Measurements from ENCODE around the gene FSD2. TPM values are rescaled to one million over a fixed set of nuclear protein-coding genes. Genes with fewer than 3 reads are reported as not detected.

The FSD2 gene
- total and polyA plus RNA-seq, 4 donors, result under 0.01 TPM; not detected in 3

DNA sequence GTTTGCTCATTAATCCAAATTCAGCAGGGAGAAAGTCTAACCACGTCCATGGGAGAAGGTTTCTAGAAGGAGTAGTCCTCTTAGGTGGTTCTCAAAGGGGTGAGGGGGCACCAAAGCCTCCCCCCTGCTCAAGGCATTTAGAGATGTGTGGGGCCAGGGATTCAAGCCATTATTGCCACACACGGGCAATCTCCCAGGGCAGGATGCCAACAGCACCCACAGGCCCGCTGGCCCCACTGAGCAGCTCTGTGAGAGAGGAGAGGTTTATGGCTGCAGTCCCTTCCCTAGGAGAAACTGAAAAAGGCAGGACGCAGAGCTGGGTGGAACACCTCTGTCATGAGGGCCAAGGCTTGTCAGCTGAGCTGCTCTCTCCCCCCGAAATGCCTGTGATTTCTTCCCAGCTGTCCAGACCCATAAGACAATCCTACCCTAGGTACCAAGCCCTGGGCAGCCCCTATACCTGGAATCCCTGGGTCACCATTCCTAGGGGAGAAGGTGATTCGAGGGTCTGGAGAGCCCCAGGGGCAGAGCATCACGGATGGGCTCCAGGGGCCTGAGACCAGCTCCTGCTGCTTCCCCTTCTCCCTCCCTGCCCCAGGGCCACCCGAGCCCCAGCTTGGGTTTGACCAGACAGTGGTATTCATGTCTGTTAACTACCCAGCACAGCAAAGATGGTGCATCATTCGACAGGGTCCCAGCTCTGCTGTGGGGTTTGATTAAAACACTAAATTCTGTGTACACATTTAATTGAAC lies 42.5 kb upstream of the FSD2 start:
- WGBS, 2 donors, result 73 to 74% methylated on average over 9 of the region's 9 CpGs
- no peak overlapping the region for H3K4me3 ChIP-seq (ENCODE audit: low read length in 2 of 2)

GRCh38 chr15:82847703-82848102 lies 41.8 kb upstream of the FSD2 start:
- intact Hi-C loops (cut with DNase I), result no loop called here
- no peak for ATAC-seq (ENCODE audit: low FRiP score)

More for the DNA sequence above, 42.5 kb upstream of the FSD2 start:
- DNase-seq (no peak), ATAC-seq (ENCODE audit: low FRiP score) (no peak)
- intact Hi-C loops (cut with DNase I), result no loop called here
- H3K9me3 ChIP-seq (ENCODE audit: control insufficient read depth, low read length), result no peaks in the 10 kb centered on the region
- no peak overlapping the region for H3K27ac ChIP-seq (ENCODE audit: low read depth in 1 of 2, low read length in 2 of 2)
- H3K36me3 ChIP-seq (ENCODE audit: control insufficient read depth in 1 of 2, insufficient read depth in 2 of 2, low read length in 1 of 2), result no peaks in the 10 kb centered on the region
- H3K27me3 ChIP-seq (ENCODE audit: control insufficient read depth in 1 of 2, insufficient read depth in 2 of 2, low read length in 1 of 2), result no peaks in the 10 kb centered on the region
- no peaks in the 10 kb centered on the region for H3K4me1 ChIP-seq (ENCODE audit: control insufficient read depth in 1 of 2, insufficient read depth in 2 of 2, low read length in 2 of 2)

DNA sequence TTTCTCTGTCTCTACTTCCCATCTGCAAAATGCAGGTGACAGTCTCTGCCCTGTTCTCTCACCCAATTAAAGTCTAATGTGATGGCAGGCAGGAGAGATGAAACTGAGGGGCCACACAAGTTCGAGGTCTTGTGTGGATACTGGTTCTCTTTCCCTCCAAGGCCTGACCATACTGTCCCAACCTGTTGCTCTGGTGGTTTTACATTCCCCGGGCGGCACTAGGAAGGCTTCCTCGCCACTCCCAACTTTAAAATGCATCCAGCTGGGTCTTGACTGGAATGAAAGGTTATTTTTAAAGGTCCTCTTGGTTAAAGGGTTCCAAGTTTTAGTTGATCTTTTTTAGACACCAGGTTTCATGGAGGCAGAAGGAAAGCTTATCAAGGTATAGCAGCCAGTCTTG lies 40.8 kb upstream of the FSD2 start:
- DNase-seq (no peak), ATAC-seq (ENCODE audit: low FRiP score) (no peak)
- WGBS, 2 donors, result 82 to 88% methylated on average over 4 of the region's 4 CpGs
- H3K4me1 ChIP-seq (ENCODE audit: control insufficient read depth in 1 of 2, insufficient read depth in 2 of 2, low read length in 2 of 2), result no peaks in the 10 kb centered on the region
- H3K9me3 ChIP-seq (ENCODE audit: control insufficient read depth, low read length), result no peaks in the 10 kb centered on the region
- no peaks in the 10 kb centered on the region for H3K36me3 ChIP-seq (ENCODE audit: control insufficient read depth in 1 of 2, insufficient read depth in 2 of 2, low read length in 1 of 2)
- H3K27ac ChIP-seq (ENCODE audit: low read depth in 1 of 2, low read length in 2 of 2), result no peak overlapping the region
- intact Hi-C loops (cut with DNase I), result no loop called here
- no peaks in the 10 kb centered on the region for H3K27me3 ChIP-seq (ENCODE audit: control insufficient read depth in 1 of 2, insufficient read depth in 2 of 2, low read length in 1 of 2)
- no peak overlapping the region for H3K4me3 ChIP-seq (ENCODE audit: low read length in 2 of 2)

More at GRCh38 chr15:82847703-82848102, 41.8 kb upstream of the FSD2 start:
- DNase-seq, result no peak
- Histone ChIP-seq H3K36me3 (ENCODE audit: control insufficient read depth in 1 of 2, insufficient read depth in 2 of 2, low read length in 1 of 2) (no peaks in the 10 kb centered on the region), H3K4me3 (ENCODE audit: low read length in 2 of 2) (no peak overlapping the region), H3K27ac (ENCODE audit: low read depth in 1 of 2, low read length in 2 of 2) (no peak overlapping the region), H3K27me3 (ENCODE audit: control insufficient read depth in 1 of 2, insufficient read depth in 2 of 2, low read length in 1 of 2) (no peaks in the 10 kb centered on the region), H3K4me1 (ENCODE audit: control insufficient read depth in 1 of 2, insufficient read depth in 2 of 2, low read length in 2 of 2) (no peaks in the 10 kb centered on the region), H3K9me3 (ENCODE audit: control insufficient read depth, low read length) (no peaks in the 10 kb centered on the region)
- WGBS, 2 donors, result 65% methylated on average over 8 of the region's 8 CpGs

DNA sequence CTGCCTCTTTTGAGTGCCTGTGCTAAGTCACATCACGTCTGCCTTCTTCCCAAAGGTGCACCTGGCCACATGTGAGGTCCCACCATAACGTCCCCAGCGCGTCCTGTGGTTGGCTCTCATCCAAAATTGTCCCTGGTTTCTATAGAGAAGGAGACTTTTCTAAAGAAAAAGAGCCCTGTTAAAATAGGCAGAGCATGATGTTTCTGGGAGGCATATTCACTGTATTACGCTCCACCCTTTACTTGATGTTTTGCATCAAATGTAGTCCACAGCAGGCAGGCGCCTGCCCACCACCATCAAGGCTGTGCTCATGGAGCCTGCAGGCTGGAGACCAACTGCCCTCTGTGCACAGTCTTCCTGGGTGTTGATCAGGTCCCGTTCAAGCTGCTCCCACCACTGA lies 39.8 kb upstream of the FSD2 start:
- intact Hi-C loops (cut with DNase I), result no loop called here
- H3K36me3 ChIP-seq (ENCODE audit: control insufficient read depth in 1 of 2, insufficient read depth in 2 of 2, low read length in 1 of 2), result no peaks in the 10 kb centered on the region
- no peak overlapping the region for H3K4me3 ChIP-seq (ENCODE audit: low read length in 2 of 2)
- H3K4me1 ChIP-seq (ENCODE audit: control insufficient read depth in 1 of 2, insufficient read depth in 2 of 2, low read length in 2 of 2), result no peaks in the 10 kb centered on the region
- no peak for ATAC-seq (ENCODE audit: low FRiP score)
- no peak overlapping the region for H3K27ac ChIP-seq (ENCODE audit: low read depth in 1 of 2, low read length in 2 of 2)
- WGBS, 2 donors, result 65 to 76% methylated on average over 7 of the region's 7 CpGs
- H3K27me3 ChIP-seq (ENCODE audit: control insufficient read depth in 1 of 2, insufficient read depth in 2 of 2, low read length in 1 of 2), result no peaks in the 10 kb centered on the region
- DNase-seq, result no peak
- no peaks in the 10 kb centered on the region for H3K9me3 ChIP-seq (ENCODE audit: control insufficient read depth, low read length)

DNA sequence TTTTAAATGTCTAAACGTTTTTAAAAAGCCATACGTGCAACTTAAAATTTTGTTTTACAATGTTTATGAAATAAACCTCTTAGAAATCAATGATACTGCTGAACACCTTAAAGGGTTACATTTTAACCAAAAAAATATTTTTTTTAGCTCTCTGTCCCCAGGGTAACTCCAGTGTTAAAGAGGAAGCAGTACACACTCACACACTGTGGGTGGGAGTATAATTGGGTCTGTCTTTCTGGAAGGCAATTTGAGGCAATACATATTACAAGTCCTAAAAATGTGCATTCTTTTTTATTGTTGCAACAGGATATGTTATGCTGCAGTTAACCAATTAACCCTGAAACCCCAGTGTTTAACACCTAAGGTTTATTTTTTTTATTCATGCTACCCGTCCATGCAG lies 37.7 kb upstream of the FSD2 start:
- Histone ChIP-seq H3K9me3 (ENCODE audit: control insufficient read depth, low read length) (no peaks in the 10 kb centered on the region), H3K4me3 (ENCODE audit: low read length in 2 of 2) (no peak overlapping the region), H3K27ac (ENCODE audit: low read depth in 1 of 2, low read length in 2 of 2) (no peak overlapping the region), H3K36me3 (ENCODE audit: control insufficient read depth in 1 of 2, insufficient read depth in 2 of 2, low read length in 1 of 2) (no peaks in the 10 kb centered on the region), H3K4me1 (ENCODE audit: control insufficient read depth in 1 of 2, insufficient read depth in 2 of 2, low read length in 2 of 2) (no peaks in the 10 kb centered on the region), H3K27me3 (ENCODE audit: control insufficient read depth in 1 of 2, insufficient read depth in 2 of 2, low read length in 1 of 2) (no peaks in the 10 kb centered on the region)
- no peak for ATAC-seq (ENCODE audit: low FRiP score)
- intact Hi-C loops (cut with DNase I), result no loop called here
- no peak for DNase-seq
- WGBS, 2 donors, result 90 to 91% methylated on average over 3 of the region's 3 CpGs

DNA sequence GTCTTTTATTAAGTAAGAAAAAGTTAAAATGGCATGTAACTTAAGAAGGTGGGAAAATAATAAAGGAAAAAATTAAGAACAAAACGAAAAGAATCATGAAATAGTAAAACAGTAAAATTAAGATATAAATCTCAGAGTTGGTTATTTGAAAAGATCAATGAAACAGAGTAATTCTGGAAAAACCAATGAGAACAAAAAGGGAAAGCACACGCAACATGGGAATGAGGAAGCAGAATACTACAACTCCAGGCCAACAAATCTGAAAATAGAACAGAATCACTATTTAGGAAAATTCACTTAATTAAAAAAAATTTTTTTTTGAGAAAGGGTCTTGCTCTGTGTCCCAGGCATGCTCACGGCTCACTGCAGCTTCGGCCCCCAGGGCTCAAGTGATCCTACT lies 34.3 kb upstream of the FSD2 start:
- Histone ChIP-seq H3K36me3 (ENCODE audit: control insufficient read depth in 1 of 2, insufficient read depth in 2 of 2, low read length in 1 of 2) (peaks cover 0 to 3% of the 10 kb centered on the region in 2 donors), H3K27me3 (ENCODE audit: control insufficient read depth in 1 of 2, insufficient read depth in 2 of 2, low read length in 1 of 2) (no peaks in the 10 kb centered on the region), H3K4me3 (ENCODE audit: low read length in 2 of 2) (no peak overlapping the region), H3K9me3 (ENCODE audit: control insufficient read depth, low read length) (peaks cover 1% of the 10 kb centered on the region), H3K4me1 (ENCODE audit: control insufficient read depth in 1 of 2, insufficient read depth in 2 of 2, low read length in 2 of 2) (no peaks in the 10 kb centered on the region), H3K27ac (ENCODE audit: low read depth in 1 of 2, low read length in 2 of 2) (no peak overlapping the region)
- WGBS, 2 donors, result 97% methylated on average over 4 of the region's 4 CpGs
- intact Hi-C loops (cut with DNase I), result no loop called here
- no peak for DNase-seq
- ATAC-seq (ENCODE audit: low FRiP score), result no peak

- ATAC-seq (ENCODE audit: low FRiP score), result no peak
- peaks cover 0 to 3% of the 10 kb centered on the region in 2 donors for H3K36me3 ChIP-seq (ENCODE audit: control insufficient read depth in 1 of 2, insufficient read depth in 2 of 2, low read length in 1 of 2)
Observed at GRCh38 chr15:82839136-82839535, 33.3 kb upstream of the FSD2 start.

GRCh38 chr15:82838096-82838735 lies 32.3 kb upstream of the FSD2 start:
- 92 to 96% methylated on average over 14 of the region's 14 CpGs for WGBS, 2 donors
- H3K36me3 ChIP-seq (ENCODE audit: control insufficient read depth in 1 of 2, insufficient read depth in 2 of 2, low read length in 1 of 2), result peaks cover 0 to 5% of the 10 kb centered on the region in 2 donors
- H3K4me1 ChIP-seq (ENCODE audit: control insufficient read depth in 1 of 2, insufficient read depth in 2 of 2, low read length in 2 of 2), result no peaks in the 10 kb centered on the region
- H3K9me3 ChIP-seq (ENCODE audit: control insufficient read depth, low read length), result peaks cover 1% of the 10 kb centered on the region
- intact Hi-C loops (cut with DNase I), result no loop called here
- H3K27me3 ChIP-seq (ENCODE audit: control insufficient read depth in 1 of 2, insufficient read depth in 2 of 2, low read length in 1 of 2), result no peaks in the 10 kb centered on the region
- no peak overlapping the region for H3K4me3 ChIP-seq (ENCODE audit: low read length in 2 of 2)
- DNase-seq (no peak), ATAC-seq (ENCODE audit: low FRiP score) (no peak)
- H3K27ac ChIP-seq (ENCODE audit: low read depth in 1 of 2, low read length in 2 of 2), result no peak overlapping the region

More at GRCh38 chr15:82839136-82839535, 33.3 kb upstream of the FSD2 start:
- intact Hi-C loops (cut with DNase I), result no loop called here
- Histone ChIP-seq H3K27ac (ENCODE audit: low read depth in 1 of 2, low read length in 2 of 2) (no peak overlapping the region), H3K27me3 (ENCODE audit: control insufficient read depth in 1 of 2, insufficient read depth in 2 of 2, low read length in 1 of 2) (no peaks in the 10 kb centered on the region), H3K4me3 (ENCODE audit: low read length in 2 of 2) (no peak overlapping the region), H3K9me3 (ENCODE audit: control insufficient read depth, low read length) (peaks cover 1% of the 10 kb centered on the region), H3K4me1 (ENCODE audit: control insufficient read depth in 1 of 2, insufficient read depth in 2 of 2, low read length in 2 of 2) (no peaks in the 10 kb centered on the region)
- DNase-seq, result no peak

GRCh38 chr15:82835391-82835917 lies 29.6 kb upstream of the FSD2 start:
- H3K4me3 ChIP-seq (ENCODE audit: low read length in 2 of 2), result no peak overlapping the region
- no peaks in the 10 kb centered on the region for H3K4me1 ChIP-seq (ENCODE audit: control insufficient read depth in 1 of 2, insufficient read depth in 2 of 2, low read length in 2 of 2)
- H3K27me3 ChIP-seq (ENCODE audit: control insufficient read depth in 1 of 2, insufficient read depth in 2 of 2, low read length in 1 of 2), result no peaks in the 10 kb centered on the region
- peaks cover 1% of the 10 kb centered on the region for H3K9me3 ChIP-seq (ENCODE audit: control insufficient read depth, low read length)
- no peak for ATAC-seq (ENCODE audit: low FRiP score)
- intact Hi-C loops (cut with DNase I), result no loop called here
- no peak overlapping the region for H3K27ac ChIP-seq (ENCODE audit: low read depth in 1 of 2, low read length in 2 of 2)
- WGBS, 2 donors, result 96 to 97% methylated on average over 7 of the region's 7 CpGs
- no peak for DNase-seq
- H3K36me3 ChIP-seq (ENCODE audit: control insufficient read depth in 1 of 2, insufficient read depth in 2 of 2, low read length in 1 of 2), result peaks cover 0 to 7% of the 10 kb centered on the region in 2 donors

All from aorta (tissue), 5 donors.